ENCODE measurements around the gene GAREM2. TPM values are rescaled to one million over a fixed set of nuclear protein-coding genes. Genes with fewer than 3 reads are reported as not detected.

The GAREM2 gene
- total RNA-seq, 1 experiment from 2014 or later = 7.2 TPM

- DNase-seq = no peak
- peaks cover 6% of the 10 kb centered on the region for H3K36me3 ChIP-seq (replicated peaks; ENCODE audit: control insufficient read depth, insufficient read depth, low read length)
- no peaks in the 10 kb centered on the region for H3K27me3 ChIP-seq (ENCODE audit: control insufficient read depth, insufficient read depth, low read length)
- H3K4me3 ChIP-seq (ENCODE audit: insufficient read depth, low read depth, low read length) = no peak overlapping the region
These were observed 44.8 kb downstream of the GAREM2 start for GRCh38 chr2:26217720-26218119.

GRCh38 chr2:26223018-26223417 lies 50.1 kb downstream of the GAREM2 start:
- no peaks in the 10 kb centered on the region for H3K27me3 ChIP-seq (ENCODE audit: control insufficient read depth, insufficient read depth, low read length)
- DNase-seq = no peak
- no peak overlapping the region for H3K4me3 ChIP-seq (ENCODE audit: insufficient read depth, low read depth, low read length)
- H3K36me3 ChIP-seq (replicated peaks; ENCODE audit: control insufficient read depth, insufficient read depth, low read length) = peaks cover 5% of the 10 kb centered on the region

- H3K4me3 ChIP-seq (ENCODE audit: insufficient read depth, low read depth, low read length) = no peak overlapping the region
- peaks cover 7% of the 10 kb centered on the region for H3K36me3 ChIP-seq (replicated peaks; ENCODE audit: control insufficient read depth, insufficient read depth, low read length)
- no peak for DNase-seq
- no peaks in the 10 kb centered on the region for H3K27me3 ChIP-seq (ENCODE audit: control insufficient read depth, insufficient read depth, low read length)
These were observed 51.2 kb downstream of the GAREM2 start for GRCh38 chr2:26224095-26224494.

- no peaks in the 10 kb centered on the region for H3K27me3 ChIP-seq (ENCODE audit: control insufficient read depth, insufficient read depth, low read length)
- DNase-seq = no peak
- H3K36me3 ChIP-seq (replicated peaks; ENCODE audit: control insufficient read depth, insufficient read depth, low read length) = peaks cover 25% of the 10 kb centered on the region
- H3K4me3 ChIP-seq (ENCODE audit: insufficient read depth, low read depth, low read length) = no peak overlapping the region
These were observed 56.7 kb downstream of the GAREM2 start for GRCh38 chr2:26229595-26229994.

GRCh38 chr2:26230806-26231205 lies 57.9 kb downstream of the GAREM2 start:
- Histone ChIP-seq H3K27me3 (ENCODE audit: control insufficient read depth, insufficient read depth, low read length) (no peaks in the 10 kb centered on the region), H3K36me3 (replicated peaks; ENCODE audit: control insufficient read depth, insufficient read depth, low read length) (peaks cover 28% of the 10 kb centered on the region), H3K4me3 (ENCODE audit: insufficient read depth, low read depth, low read length) (no peak overlapping the region)
- DNase-seq = no peak

GRCh38 chr2:26235089-26235488 lies 62.2 kb downstream of the GAREM2 start:
- Histone ChIP-seq H3K36me3 (replicated peaks; ENCODE audit: control insufficient read depth, insufficient read depth, low read length) (peaks cover 29% of the 10 kb centered on the region), H3K4me3 (ENCODE audit: insufficient read depth, low read depth, low read length) (no peak overlapping the region), H3K27me3 (ENCODE audit: control insufficient read depth, insufficient read depth, low read length) (no peaks in the 10 kb centered on the region)
- DNase-seq = no peak

- Histone ChIP-seq H3K27me3 (ENCODE audit: control insufficient read depth, insufficient read depth, low read length) (no peaks in the 10 kb centered on the region), H3K4me3 (ENCODE audit: insufficient read depth, low read depth, low read length) (no peak overlapping the region), H3K36me3 (replicated peaks; ENCODE audit: control insufficient read depth, insufficient read depth, low read length) (peaks cover 20% of the 10 kb centered on the region)
- no peak for DNase-seq
These were observed 65.0 kb downstream of the GAREM2 start for GRCh38 chr2:26237868-26238267.

- Histone ChIP-seq H3K4me3 (ENCODE audit: insufficient read depth, low read depth, low read length) (no peak overlapping the region), H3K36me3 (replicated peaks; ENCODE audit: control insufficient read depth, insufficient read depth, low read length) (peaks cover 17% of the 10 kb centered on the region), H3K27me3 (ENCODE audit: control insufficient read depth, insufficient read depth, low read length) (no peaks in the 10 kb centered on the region)
- no peak for DNase-seq
These were observed 65.5 kb downstream of the GAREM2 start for GRCh38 chr2:26238311-26238958.

Other genes starting within 250 kb of the GAREM2 start
- 24.7 and 27.5 TPM in 2 replicates for gene KIF3C, start 190.6 kb upstream of the GAREM2 start, total RNA-seq (2014; rRNA removed; shearing (Covaris generic))
- 92.6 and 101 TPM in 2 replicates for gene RAB10, start 139.0 kb upstream of the GAREM2 start, total RNA-seq (2014; rRNA removed; shearing (Covaris generic))
- gene HADHA, start 71.5 kb downstream of the GAREM2 start, total RNA-seq (2014; rRNA removed; shearing (Covaris generic)) = 111 and 137 TPM in 2 replicates
- gene HADHB, start 71.9 kb downstream of the GAREM2 start, total RNA-seq (2014; rRNA removed; shearing (Covaris generic)) = 78.7 and 88.7 TPM in 2 replicates
- gene SELENOI, start 173.1 kb downstream of the GAREM2 start, total RNA-seq (2014; rRNA removed; shearing (Covaris generic)) = 28.4 and 31.0 TPM in 2 replicates
- gene ADGRF3, start 173.7 kb downstream of the GAREM2 start, total RNA-seq (2014; rRNA removed; shearing (Covaris generic)) = 1.2 TPM in 1 of 2 replicates, not detected in the other
- 0.07 TPM in 1 of 2 replicates, not detected in the other for gene DRC1, start 228.8 kb downstream of the GAREM2 start, total RNA-seq (2014; rRNA removed; shearing (Covaris generic))

Measured in H7 (cell line).